ENCODE measurements around the gene ATXN1. TPM values are rescaled to one million over a fixed set of nuclear protein-coding genes. Genes with fewer than 3 reads are reported as not detected.
"Not testable (repeated sequence)": the region's sequence is repeated elsewhere in the genome, so short reads cannot be mapped to it uniquely, and the experiment has no call there.

ATXN1 gene
- total RNA-seq, 2 donors from 2014 or later = 56.4 to 103 TPM

DNA sequence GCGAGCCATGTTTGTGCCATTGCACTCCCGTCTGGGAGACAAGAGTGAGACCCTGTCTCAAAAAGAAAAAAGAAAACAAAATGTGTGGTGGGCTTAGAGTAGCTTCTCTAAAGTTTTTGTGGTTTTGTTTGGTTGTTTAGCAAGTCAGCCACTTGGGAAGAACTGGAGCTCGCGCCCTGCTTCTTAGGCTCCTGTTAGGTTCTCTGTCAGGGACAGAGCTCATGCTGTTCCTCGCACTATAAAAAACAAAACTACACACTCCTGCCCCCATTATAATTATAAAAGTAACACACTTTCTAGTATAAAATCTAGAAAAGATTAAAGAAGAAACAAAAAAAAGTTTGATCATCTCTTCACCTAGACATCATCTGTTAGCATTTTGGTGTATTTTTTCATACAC is 489.8 kb downstream of the ATXN1 start:
- no peak overlapping the region for H3K27ac Mint-ChIP-seq

GRCh38 chr6:16270178-16270794 is 491.0 kb downstream of the ATXN1 start:
- no peak overlapping the region for H3K27ac Mint-ChIP-seq
- no peak for ATAC-seq
- H3K4me1 Mint-ChIP-seq (ENCODE audit: low read depth in 2 of 2) = no peaks in the 10 kb centered on the region
- H3K36me3 Mint-ChIP-seq = no peaks in the 10 kb centered on the region
- no peak for DNase-seq (ENCODE audit: low spot score)
- no peak overlapping the region for H3K4me3 Mint-ChIP-seq
- H3K9me3 Mint-ChIP-seq = no peaks in the 10 kb centered on the region
- no peaks in the 10 kb centered on the region for H3K27me3 Mint-ChIP-seq

More for the DNA sequence above, 489.8 kb downstream of the ATXN1 start:
- DNase-seq (ENCODE audit: low spot score) (no peak), ATAC-seq (no peak)
- no peaks in the 10 kb centered on the region for H3K36me3 Mint-ChIP-seq
- no peaks in the 10 kb centered on the region for H3K4me1 Mint-ChIP-seq (ENCODE audit: low read depth in 2 of 2)
- no peaks in the 10 kb centered on the region for H3K9me3 Mint-ChIP-seq
- H3K4me3 Mint-ChIP-seq = no peak overlapping the region
- H3K27me3 Mint-ChIP-seq = no peaks in the 10 kb centered on the region

GRCh38 chr6:16269442-16270070 is 491.7 kb downstream of the ATXN1 start:
- not testable (repeated sequence) for H3K27me3 Mint-ChIP-seq; H3K27ac Mint-ChIP-seq; H3K36me3 Mint-ChIP-seq; DNase-seq (ENCODE audit: low spot score); H3K4me3 Mint-ChIP-seq; H3K9me3 Mint-ChIP-seq; H3K4me1 Mint-ChIP-seq (ENCODE audit: low read depth in 2 of 2); ATAC-seq

GRCh38 chr6:16267428-16268263 is 493.6 kb downstream of the ATXN1 start:
- Mint-ChIP-seq H3K9me3 (no peaks in the 10 kb centered on the region), H3K27me3 (peaks cover 0 to 12% of the 10 kb centered on the region in 2 donors), H3K36me3 (no peaks in the 10 kb centered on the region), H3K4me1 (ENCODE audit: low read depth in 2 of 2) (no peaks in the 10 kb centered on the region), H3K4me3 (no peak overlapping the region), H3K27ac (no peak overlapping the region)
- DNase-seq (ENCODE audit: low spot score) (no peak), ATAC-seq (no peak)

DNA sequence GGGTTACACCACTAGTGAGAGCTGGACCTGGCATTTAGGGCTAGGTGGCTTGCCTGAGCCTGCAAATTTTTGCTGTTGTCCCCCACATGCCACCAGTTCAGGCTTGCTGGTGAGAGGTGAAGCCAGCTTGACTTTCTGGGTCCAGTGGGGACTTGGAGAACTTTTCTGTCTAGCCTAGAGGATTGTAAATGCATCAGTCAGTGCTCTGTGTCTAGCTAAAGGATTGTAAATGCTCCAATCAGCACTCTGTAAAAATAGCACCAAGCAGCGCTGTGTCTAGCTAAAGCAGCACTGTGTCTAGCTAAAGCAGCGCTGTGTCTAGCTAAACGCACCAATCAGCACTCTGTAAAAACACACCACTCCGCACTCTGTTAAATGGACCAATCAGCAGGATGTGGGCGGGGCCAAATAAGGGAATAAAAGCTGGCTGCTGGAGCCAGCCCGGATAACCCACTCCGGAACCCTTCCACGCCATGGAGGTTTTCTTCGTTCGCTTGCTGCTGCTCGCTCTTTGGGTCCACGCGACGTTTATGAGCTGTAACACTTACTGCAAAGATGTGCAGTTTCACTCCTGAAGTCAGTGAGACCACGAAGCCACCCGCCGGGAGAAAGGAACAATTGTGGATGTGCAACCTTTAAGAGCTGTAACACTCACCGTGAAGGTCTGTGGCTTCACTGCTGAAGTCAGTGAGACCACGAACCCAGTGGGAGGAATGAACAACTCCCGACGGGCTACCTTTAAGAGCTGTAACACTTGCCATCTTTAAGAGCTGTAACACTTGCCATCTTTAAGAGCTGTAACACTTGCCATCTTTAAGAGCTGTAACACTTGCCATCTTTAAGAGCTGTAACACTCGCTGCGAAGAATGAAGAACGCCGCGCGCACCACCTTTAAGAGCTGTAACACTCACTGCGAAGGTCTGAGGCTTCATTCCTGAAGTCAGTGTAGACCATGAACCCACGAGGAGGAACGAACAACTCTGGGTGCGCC is 495.6 kb downstream of the ATXN1 start:
- Mint-ChIP-seq H3K27ac (no peak overlapping the region), H3K36me3 (no peaks in the 10 kb centered on the region), H3K9me3 (no peaks in the 10 kb centered on the region), H3K4me3 (no peak overlapping the region), H3K27me3 (peaks cover 0 to 12% of the 10 kb centered on the region in 2 donors), H3K4me1 (ENCODE audit: low read depth in 2 of 2) (no peaks in the 10 kb centered on the region)
- no peak for DNase-seq (ENCODE audit: low spot score)
- no peak for ATAC-seq

DNA sequence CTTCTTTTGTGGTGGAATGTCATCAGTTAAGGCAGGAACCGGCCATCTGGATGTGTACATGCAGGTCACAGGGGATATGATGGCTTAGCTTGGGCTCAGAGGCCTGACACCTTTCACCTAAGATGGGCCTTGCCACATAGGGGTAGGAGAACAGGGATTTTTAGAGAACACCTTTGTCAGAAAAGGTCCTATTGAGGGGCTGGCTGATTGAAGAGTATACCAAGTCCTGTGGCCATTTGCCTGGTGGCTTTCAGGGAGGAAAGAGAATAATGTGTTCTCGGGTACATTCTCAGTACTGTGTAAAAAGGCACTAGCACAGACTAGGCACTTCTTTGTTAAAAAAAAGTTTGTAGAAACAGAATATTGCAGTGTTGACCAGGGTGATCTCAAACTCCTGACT is 496.5 kb downstream of the ATXN1 start:
- peaks cover 0 to 12% of the 10 kb centered on the region in 2 donors for H3K27me3 Mint-ChIP-seq
- no peak overlapping the region for H3K27ac Mint-ChIP-seq
- DNase-seq (ENCODE audit: low spot score) = no peak
- H3K4me3 Mint-ChIP-seq = no peak overlapping the region
- H3K4me1 Mint-ChIP-seq (ENCODE audit: low read depth in 2 of 2) = no peaks in the 10 kb centered on the region
- no peaks in the 10 kb centered on the region for H3K9me3 Mint-ChIP-seq
- H3K36me3 Mint-ChIP-seq = no peaks in the 10 kb centered on the region
- no peak for ATAC-seq

DNA sequence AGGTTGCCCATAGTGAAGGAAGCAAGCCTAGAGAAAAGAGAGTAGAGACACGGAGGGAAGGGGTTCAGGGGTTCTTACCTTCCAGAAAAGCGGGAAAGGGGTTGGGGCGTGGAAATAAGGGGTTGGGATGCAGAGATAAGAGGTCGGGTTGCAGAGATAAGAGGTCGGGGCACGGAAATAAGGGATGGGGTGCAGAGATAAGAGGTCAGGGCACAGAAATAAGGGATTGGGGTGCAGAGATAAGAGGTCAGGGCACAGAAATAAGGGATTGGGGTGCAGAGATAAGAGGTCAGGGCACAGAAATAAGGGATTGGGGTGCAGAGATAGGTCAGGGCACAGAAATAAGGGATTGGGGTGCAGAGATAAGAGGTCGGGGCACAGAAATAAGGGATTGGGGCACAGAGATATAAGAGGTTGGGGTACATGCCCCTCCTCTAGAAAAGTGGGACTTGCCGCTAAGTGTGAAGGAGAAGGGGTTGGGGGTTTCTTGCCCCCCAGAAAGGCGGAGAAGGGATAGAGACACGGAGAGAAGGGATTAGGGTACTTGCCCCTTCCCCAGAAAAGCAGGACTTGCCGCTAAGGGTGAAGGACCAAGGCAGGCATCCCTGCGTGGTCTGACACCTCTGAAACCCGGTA is 497.7 kb downstream of the ATXN1 start:
- not testable (repeated sequence) for H3K4me1 Mint-ChIP-seq (ENCODE audit: low read depth in 2 of 2); H3K4me3 Mint-ChIP-seq; ATAC-seq; H3K27ac Mint-ChIP-seq; DNase-seq (ENCODE audit: low spot score); H3K36me3 Mint-ChIP-seq; H3K9me3 Mint-ChIP-seq
- H3K27me3 Mint-ChIP-seq = peaks cover 0 to 14% of the 10 kb centered on the region in 2 donors

GRCh38 chr6:16262773-16263172 is 498.5 kb downstream of the ATXN1 start:
- not testable (repeated sequence) for H3K9me3 Mint-ChIP-seq; H3K4me1 Mint-ChIP-seq (ENCODE audit: low read depth in 2 of 2); H3K4me3 Mint-ChIP-seq; H3K27ac Mint-ChIP-seq; DNase-seq (ENCODE audit: low spot score); H3K36me3 Mint-ChIP-seq; ATAC-seq
- H3K27me3 Mint-ChIP-seq = peaks cover 0 to 20% of the 10 kb centered on the region in 2 donors

GRCh38 chr6:16260602-16261001 is 500.7 kb downstream of the ATXN1 start:
- ATAC-seq; H3K27ac Mint-ChIP-seq; H3K36me3 Mint-ChIP-seq; H3K4me3 Mint-ChIP-seq; H3K9me3 Mint-ChIP-seq; DNase-seq (ENCODE audit: low spot score); H3K4me1 Mint-ChIP-seq (ENCODE audit: low read depth in 2 of 2): not testable (repeated sequence)
- peaks cover 0 to 20% of the 10 kb centered on the region in 2 donors for H3K27me3 Mint-ChIP-seq

GRCh38 chr6:16259604-16260003 is 501.7 kb downstream of the ATXN1 start:
- ATAC-seq; H3K9me3 Mint-ChIP-seq; H3K4me3 Mint-ChIP-seq; H3K36me3 Mint-ChIP-seq; DNase-seq (ENCODE audit: low spot score); H3K4me1 Mint-ChIP-seq (ENCODE audit: low read depth in 2 of 2); H3K27ac Mint-ChIP-seq: not testable (repeated sequence)
- peaks cover 0 to 20% of the 10 kb centered on the region in 2 donors for H3K27me3 Mint-ChIP-seq

GRCh38 chr6:16258709-16259075 is 502.6 kb downstream of the ATXN1 start:
- ATAC-seq = no peak
- Mint-ChIP-seq H3K9me3 (no peaks in the 10 kb centered on the region), H3K27ac (no peak overlapping the region), H3K4me3 (no peak overlapping the region), H3K36me3 (no peaks in the 10 kb centered on the region), H3K27me3 (peaks cover 0 to 15% of the 10 kb centered on the region in 2 donors), H3K4me1 (ENCODE audit: low read depth in 2 of 2) (peaks cover 0 to under 1% of the 10 kb centered on the region in 2 donors)
- no peak for DNase-seq (ENCODE audit: low spot score)

DNA sequence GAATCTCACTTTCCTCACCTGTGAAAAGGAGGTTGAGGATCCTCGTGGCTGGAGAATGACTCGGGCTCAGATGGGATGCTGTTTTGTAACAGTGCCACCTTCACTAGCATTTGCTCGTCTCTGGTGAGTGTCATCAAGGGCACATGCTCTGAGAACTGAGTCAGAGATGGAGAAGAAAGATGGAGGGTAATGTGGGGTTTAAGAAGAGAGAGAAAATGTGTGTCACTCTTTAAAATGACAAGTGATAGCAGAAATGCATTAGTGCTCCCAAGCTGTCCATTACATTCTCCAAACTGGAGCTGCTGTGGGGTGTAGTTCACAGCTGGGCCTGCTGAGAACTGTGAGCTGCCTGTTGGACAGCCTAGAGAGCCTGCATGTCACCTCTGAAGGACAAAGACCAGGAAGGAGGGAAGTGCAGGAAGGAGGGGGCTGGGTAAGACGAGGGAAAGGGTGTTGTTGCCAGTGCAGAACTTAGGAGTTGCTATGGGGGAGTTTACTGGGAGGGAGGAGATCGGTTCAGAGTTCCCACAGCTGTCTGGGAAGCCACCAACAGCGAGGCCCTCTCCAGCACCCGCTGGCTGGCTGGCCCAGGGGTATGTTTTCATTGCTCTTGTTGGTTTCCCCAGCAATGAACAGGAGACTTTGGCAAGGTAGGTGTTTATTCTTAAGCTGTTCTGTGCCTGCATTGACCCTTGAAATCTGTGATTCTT is 503.1 kb downstream of the ATXN1 start:
- Mint-ChIP-seq H3K36me3 (no peaks in the 10 kb centered on the region), H3K4me3 (no peak overlapping the region), H3K9me3 (no peaks in the 10 kb centered on the region), H3K27me3 (peaks cover 0 to 10% of the 10 kb centered on the region in 2 donors), H3K4me1 (ENCODE audit: low read depth in 2 of 2) (peaks cover 3 to 6% of the 10 kb centered on the region in 2 donors), H3K27ac (no peak overlapping the region)
- ATAC-seq (peak in 1 of 2 donors; percentile 41), DNase-seq (ENCODE audit: low spot score) (no peak)

All from natural killer cell treated with Interleukin-12 subunit alpha and Interleukin-12 subunit beta and Interleukin-15 and Interleukin-18, amount 100 ng/mL, for 72 hours (primary cell).